ENCODE results near the gene CCSAP. TPM values are rescaled to one million over a fixed set of nuclear protein-coding genes. Genes with fewer than 3 reads are reported as not detected.
A peak's percentile ranks its signal among the peaks of the same experiment; 100 is the strongest.
"Not testable (repeated sequence)": the region's sequence is repeated elsewhere in the genome, so short reads cannot be mapped to it uniquely, and the experiment has no call there.

The CCSAP gene, protein sequence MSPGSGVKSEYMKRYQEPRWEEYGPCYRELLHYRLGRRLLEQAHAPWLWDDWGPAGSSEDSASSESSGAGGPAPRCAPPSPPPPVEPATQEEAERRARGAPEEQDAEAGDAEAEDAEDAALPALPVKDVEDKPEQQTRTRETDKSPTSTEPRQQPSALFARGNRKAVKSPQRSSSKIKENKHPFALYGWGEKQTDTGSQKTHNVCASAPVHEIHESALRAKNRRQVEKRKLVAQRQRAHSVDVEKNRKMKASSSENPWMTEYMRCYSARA
- 2.1 TPM for total RNA-seq
- long read RNA-seq, full-length matches to known transcripts = 2 of 4 reads
- long read RNA-seq, partial matches to known transcripts = 0 of 4 reads
- long read RNA-seq, other reads (novel, unspliced or antisense) = 2 of 4 reads

DNA sequence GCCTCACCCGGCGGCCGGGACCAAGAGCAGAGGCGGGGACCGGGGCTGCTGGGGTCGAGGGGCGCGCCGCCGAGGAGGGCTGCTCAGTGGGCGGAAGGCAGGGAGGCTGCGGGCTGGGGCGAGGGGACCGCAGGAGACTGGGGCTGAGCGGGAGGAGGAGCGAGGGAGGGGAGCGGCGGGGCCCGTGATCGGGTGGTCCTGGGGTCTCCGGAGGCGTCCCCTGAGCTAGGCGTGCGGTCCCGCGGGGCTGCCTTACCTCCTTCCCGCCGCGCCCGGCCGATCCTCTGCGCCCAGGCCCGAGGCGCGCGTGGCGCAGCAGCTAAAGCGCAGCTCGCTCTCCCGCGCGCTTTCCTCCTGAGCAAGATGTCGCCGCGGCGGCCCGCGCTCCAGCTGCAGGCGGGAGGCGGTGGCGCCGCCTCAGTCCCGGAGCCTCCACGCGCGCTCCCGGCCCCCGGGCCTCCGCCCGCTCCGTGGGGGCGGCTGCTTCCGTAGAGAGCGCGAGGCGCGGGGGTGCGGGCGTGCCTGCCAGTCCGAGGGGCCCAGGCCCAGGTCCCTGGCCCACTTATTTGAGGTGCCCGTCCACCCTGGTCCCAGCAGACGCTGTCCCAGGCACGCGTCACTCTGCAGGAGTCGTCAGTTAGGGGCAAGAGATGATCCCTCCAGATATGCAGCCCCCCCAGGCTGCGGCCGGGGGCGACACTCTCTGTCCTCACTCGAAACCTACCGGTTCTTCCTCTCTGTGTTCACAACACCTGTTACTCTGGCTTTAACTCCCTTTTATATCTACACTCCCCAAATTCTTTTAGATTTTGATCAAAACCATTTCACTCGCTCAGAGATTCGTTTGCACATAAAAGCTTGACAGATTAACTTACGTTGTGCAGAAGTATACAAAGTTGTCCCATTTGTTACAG lies at the start of gene CCSAP:
TSS of gene CCSAP (minus strand) at position 392 of the 914 bp plus-strand sequence. CDS start 582 bp downstream, outside the sequence.
- peak; percentile 81 for DNase-seq
- intact Hi-C loops (cut with micrococcal nuclease) = no loop called here
- peak; percentile 87 for ATAC-seq

DNA sequence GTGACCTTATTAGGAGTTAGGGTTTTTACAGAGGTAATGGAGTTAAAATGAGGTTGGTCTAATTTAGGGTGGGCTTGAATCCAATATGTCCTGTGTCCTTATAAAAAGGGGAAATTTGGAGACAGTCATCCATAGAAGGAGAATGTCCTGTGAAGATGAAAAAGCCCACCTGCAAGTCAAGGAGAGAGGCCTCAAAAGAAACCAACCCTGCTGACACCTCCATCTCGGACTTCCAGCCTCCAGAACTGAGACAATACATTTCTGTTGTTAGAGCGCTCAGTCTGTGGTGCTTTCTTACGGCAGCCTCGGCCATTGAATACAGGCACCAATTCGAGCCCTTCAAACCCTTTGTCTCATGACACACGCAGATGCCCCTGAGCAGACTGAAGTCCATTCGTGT lies 47.3 kb upstream of the CCSAP start:
- DNase-seq (no peak), ATAC-seq (no peak)
- intact Hi-C loops (cut with micrococcal nuclease) = no loop called here

DNA sequence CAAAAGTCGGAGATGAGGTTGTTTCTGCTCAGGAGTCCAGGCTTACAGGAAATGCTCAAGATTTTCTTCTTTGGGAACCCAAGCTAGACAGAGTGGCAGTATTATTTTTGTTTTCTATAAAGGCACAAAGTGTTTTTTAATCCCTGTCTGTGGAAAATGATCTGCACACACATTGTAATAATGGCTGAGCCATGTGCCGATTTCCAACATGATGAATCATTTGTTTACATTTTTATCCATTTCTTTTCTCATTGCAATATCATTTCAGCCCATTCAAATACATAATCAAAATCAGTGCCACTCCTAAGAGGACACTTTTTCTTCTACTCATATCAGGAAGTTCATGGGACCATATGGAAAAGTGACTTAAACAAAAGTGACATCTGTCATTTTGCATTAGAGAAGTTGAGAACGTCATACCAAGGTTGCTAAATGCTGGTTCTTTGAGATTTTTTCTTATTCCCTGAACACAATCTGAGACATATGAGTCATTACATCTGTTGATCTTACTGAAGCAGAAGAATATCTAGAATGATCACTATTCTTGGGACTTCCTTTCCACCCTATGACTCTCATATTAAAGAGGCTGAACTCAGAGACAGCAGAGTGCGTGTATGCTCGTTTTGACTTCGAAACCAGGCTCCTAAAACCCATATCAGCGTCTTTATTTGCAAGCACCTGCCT lies 46.2 kb upstream of the CCSAP start:
- DNase-seq (no peak), ATAC-seq (no peak)
- intact Hi-C loops (cut with micrococcal nuclease) = no loop called here

DNA sequence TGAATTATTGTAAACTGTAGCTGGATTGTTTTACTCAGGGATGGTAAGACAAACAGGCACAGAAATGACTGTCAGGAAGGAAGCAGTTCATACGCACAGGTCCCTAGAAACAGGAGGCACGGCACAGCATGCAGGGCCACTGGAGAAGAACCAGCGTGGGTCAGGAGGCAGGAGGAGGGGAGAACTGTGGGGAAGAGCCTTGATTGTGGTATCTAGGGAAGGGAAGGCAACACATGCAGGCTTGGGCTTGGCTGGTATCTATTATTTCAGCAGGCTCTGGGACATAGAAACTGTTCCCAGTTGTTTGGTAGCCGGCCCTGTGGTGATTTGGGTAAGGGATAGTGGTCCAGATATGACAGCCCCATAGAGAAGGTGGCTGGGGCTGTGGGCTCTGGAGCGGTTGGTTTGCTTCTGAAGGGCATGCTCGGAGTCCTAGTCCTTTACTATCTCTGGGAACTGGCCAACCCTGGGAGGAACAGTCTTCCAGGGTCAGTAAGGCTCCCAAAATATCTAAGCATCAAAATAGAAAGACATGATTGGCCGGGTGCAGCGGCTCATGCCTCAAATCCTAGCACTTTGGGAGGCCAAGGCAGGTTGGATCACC lies 43.1 kb upstream of the CCSAP start:
- intact Hi-C loops (cut with micrococcal nuclease) = no loop called here
- DNase-seq = no peak
- ATAC-seq = peak; percentile 90

DNA sequence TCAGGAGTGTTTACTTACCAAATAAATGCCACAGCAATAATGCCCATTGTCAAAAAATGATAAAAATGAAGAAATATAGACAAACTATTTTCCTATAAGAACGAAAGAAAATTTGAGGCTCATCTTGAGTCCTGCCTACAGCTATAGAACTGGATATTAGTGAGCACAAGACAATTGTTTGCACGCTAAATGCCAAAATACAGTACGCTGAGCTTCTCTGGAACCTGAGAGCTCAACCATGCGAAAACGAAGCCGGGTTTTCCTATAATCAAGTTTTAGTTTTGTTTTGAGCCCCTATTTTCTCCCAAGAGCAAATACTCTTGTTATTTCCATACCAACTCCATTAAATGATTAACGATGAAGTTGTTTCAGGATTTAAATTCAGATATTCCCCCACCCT lies 42.0 kb upstream of the CCSAP start:
- ATAC-seq (no peak), DNase-seq (no peak)
- intact Hi-C loops (cut with micrococcal nuclease) = no loop called here

DNA sequence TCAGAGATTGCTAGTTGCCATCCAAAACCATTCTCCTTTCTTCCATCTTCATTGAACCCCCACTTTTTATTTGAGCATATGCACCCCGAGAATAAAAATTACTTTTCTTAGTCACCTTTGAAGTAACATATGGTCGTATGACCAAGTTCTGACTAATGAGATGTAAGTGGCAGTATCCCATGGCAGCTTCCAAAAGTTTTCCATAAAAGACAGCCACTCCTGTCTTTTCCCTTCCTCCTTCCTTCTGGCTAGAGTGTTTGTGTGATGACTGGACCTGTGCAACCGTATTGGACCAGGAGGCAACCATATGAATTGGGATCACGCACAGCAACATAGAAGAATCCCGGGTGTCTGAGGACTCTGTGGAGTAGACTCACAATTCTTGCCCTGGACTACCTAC lies 41.1 kb upstream of the CCSAP start:
- DNase-seq (no peak), ATAC-seq (no peak)
- intact Hi-C loops (cut with micrococcal nuclease) = no loop called here

DNA sequence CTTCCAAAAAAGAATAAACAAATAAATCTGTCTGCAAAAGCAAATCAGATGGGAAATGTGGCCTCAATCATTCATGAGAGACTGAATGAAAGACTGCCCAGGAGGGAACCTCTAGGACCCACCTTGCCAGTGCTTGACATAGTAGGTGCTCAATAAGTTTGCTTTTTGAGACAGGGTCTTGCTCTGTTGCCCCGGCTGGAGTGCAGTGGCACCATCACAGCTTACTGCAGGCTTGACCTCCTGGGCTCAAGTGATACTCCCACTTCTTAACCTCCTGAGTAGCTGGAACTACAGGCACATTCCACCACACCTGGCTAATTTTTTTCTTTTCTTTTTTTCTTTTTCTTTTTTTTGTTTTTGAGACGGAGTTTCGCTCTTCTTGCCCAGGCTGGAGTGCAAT lies 40.3 kb upstream of the CCSAP start:
- no peak for ATAC-seq
- intact Hi-C loops (cut with micrococcal nuclease) = no loop called here

DNA sequence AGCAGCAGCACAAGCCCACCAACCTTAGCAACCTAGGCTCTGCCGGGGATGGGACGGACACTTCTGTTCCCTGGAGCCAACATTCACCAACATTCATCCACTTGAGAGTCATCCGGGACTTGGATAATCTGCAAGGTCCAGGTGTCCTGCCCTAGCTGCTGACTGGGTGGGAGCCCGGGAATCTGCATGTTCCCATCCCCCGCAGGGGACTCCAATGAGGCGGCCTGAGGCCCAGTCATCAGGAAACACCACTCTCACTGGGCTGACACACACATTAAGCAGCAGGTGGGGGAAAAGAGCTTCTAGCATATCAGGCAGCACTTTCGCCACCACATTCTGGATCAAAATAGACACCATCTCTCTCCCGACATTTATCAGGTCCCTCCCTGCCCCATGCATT lies 38.4 kb upstream of the CCSAP start:
- peak; percentile 63 for ATAC-seq
- intact Hi-C loops (cut with micrococcal nuclease) = no loop called here
- no peak for DNase-seq

More for the DNA sequence above, 40.3 kb upstream of the CCSAP start:
- no peak for DNase-seq

DNA sequence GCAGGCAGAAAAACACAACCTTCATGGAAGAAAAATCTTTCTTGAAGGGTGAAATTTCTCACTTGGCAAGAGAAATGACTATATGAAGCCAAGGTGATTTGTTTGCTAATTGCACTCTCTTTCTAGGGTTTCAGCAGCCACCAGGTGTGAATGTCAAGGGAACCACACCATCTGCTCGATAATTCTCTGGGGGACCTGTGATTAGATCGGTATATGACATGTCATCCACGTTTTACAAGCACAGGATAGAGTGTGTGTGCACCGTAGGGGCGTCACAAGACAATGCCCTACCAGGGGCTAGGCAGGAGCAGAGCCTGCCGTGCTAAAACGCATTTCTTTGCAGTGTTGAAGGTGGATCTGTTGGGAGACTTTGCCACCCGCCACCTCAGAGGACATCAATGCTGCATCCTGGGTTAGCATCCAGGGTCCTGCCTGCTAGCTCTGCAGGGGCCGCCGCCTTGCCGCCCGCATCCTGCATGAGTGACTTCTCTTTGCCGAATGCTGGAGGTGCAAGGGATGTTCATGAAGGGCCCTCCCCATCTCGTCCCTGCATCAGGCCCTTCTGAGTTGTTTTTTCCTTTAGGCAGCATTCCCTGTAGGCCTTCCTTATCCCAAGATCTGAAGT lies 37.8 kb upstream of the CCSAP start:
- intact Hi-C loops (cut with micrococcal nuclease) = no loop called here
- no peak for ATAC-seq
- no peak for DNase-seq

DNA sequence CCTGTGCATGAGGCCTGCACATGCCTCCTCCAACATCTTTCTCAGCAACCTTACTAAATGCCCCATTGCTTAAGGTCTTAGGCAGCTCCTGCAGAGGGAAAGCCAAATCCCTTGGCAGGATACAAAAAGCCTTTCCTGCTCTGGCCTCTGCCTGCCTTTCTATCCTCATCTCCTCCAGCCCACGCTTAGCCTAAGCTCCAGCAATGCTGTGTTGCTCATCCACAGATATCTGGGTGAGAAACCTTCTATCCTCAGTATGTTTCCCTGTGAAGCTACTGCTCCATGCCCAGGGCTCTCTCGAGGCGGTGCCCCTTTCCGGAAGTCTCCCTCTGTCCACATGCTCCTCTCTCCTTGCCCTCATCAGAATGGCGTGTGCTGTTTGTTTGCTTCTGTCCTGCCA lies 37.0 kb upstream of the CCSAP start:
- DNase-seq = no peak
- ATAC-seq = no peak
- intact Hi-C loops (cut with micrococcal nuclease) = no loop called here

DNA sequence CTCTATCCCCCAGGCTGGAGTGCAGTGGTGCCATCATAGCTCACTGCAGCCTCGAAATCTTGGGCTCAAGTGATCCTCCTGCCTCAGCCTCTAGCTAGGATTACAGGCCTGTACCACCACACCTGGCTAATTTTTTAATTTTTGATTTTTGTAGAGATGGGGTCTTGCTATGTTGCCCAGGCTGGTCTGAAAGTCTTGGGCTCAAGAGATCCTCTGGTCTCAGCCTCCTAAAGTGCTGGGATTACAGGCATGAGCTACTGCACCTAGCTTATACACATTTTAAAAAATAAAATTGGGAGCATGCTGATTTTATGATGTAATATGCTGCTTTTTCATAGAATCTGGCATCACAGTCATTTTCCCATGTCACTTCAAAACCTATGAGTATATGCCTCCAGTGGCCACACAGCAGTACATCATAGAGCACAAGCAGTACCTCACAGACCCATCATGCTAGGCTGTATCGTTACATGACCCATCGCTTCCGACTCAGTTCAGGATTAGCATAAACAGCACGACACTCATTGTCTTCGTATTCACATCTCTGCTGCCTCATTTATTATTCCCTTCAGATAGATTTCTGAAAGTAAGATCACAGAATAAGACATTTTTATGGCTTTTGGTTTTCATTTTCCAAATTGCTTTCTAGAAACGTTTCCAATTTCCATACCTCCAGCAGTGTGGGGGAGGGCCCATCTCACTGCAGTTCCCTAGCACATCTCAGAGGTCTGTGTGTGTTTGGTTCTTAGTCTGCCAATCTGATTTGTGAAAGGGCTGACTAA lies 35.9 kb upstream of the CCSAP start:
- intact Hi-C loops (cut with micrococcal nuclease) = no loop called here
- ATAC-seq (no peak), DNase-seq (no peak)

DNA sequence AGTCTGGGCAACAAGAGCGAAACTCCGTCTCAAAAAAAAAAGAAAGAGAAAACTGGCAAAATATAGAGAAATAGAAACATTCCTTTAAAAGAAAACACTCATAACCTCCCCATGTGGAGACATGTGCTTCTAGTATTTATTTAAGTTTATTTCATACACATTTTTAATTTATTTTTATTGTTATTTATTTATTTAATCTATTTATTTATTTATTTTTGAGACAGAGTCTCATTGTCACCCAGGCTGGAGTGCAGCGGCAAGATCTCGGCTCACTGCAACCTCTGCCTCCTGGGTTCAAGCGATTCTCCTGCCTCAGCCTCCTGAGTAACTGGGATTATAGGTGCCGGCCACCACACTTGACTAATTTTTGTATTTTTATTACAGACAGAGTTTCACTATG lies 35.2 kb upstream of the CCSAP start:
- intact Hi-C loops (cut with micrococcal nuclease); DNase-seq; ATAC-seq: not testable (repeated sequence)

DNA sequence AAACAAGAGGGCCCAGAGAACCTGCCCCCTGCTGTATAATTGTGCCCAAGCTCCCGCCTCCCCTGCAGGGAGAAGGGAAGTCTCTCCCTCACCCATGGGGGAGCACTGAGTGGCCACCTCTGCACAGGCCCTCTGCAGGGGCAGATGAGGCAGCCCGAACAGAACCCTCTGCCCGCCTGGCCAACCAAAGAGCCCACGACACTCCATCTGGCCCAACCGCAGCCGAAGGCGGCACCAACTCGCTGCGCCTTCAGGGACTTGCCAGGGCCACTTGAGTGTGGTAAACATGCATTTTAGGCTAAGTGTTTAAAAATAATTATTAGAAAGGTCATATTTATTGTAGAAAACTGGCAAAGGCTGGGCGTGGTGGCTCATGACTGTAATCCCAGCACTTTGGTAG lies 34.6 kb upstream of the CCSAP start:
- DNase-seq (no peak), ATAC-seq (no peak)
- intact Hi-C loops (cut with micrococcal nuclease) = no loop called here

DNA sequence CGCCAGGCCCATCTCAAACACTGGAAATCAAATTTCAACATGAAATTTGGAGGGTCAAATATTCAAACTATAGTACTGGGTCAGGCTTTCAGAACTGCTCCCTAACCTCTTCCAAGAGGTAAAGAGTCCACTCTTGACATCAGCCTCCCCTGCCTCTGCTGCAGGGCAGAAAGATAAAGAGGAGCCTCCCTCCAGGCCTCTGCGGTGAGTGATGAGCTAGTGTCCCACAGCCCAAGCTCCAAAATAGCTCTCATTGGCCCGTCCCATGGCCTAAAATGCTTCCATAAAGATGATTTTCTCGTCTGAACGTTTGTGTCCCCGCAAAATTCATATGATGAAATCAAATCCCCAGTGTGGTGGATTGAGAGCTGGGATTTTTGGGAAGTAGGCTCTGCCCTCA lies 33.7 kb upstream of the CCSAP start:
- ATAC-seq (no peak), DNase-seq (no peak)
- intact Hi-C loops (cut with micrococcal nuclease) = no loop called here

DNA sequence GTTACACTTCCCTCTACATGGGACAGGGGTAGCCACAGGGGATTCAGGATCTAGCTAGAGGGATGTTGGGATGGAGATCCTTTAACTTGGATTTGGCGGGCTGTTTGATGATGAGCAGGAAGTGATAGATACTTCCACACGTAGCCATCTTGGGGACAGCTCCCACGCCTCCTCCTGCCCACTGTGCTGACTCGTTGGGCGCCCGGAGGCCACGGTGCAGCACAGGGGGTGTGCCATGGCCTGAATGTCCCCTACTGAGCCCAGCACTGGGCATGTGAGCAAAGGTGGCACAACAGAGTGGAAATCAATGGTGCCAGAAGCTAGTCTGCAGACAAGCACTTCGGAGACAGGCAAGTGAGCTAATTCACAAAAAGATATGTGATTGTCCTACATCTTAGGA lies 31.6 kb upstream of the CCSAP start:
- ATAC-seq (no peak), DNase-seq (no peak)
- intact Hi-C loops (cut with micrococcal nuclease) = no loop called here

DNA sequence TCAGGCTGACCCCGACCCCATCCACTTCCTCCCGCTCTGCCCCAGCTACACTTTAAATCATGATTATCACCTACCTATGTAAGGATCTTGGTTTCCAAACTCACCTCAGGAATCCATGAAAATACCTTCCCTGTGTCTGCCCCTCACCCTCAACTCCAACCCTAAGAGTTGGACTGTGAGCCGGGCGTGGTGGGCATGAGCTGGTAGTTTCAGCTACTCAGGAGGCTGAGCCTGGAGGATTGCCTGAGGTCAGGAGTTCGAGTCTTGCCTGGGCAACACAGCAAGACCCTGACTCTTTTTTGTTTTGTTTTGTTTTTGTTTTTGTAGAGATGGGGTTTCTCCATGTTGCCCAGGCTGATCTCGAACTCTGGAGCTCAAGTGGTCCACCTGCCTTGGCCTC lies 30.5 kb upstream of the CCSAP start:
- no peak for DNase-seq
- ATAC-seq = no peak
- intact Hi-C loops (cut with micrococcal nuclease) = no loop called here

DNA sequence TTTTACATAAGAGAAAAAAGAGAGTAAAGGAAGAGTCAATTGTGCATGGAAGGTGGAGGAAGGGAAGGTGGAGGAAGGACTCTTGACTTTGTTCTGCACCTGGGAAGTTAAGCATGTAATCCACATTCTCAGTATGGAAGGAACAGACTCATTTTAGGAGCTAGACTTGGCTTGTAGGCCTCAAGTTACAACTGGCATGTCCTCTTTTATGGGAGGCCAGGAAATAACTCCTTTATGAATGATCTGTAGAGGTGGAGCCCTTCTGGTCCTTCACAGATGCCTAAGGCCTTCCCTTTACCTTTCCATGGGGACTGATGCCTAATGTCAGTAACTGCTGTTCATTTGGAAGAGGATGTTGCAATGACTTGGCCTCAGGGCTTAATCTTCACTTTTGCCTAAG lies 29.4 kb upstream of the CCSAP start:
- DNase-seq (no peak), ATAC-seq (no peak)
- intact Hi-C loops (cut with micrococcal nuclease) = no loop called here

DNA sequence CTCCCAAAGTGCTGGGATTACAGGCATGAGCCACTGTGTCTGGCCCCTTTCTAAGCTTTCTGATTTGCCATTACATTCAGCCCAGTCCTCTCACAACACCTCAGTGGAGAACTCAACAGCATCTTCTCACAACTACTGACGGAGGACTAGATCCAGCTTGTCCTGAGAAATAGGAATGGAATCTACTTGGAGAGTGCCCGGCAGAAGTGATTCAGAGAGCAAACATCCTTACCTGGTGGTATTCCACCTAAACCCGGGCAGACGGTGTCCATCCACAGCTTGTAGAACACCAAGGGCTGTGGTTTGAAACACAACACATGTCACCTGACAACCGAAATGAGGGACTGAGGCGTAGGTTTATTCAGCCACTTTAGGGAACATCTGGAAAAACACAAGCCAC lies 28.8 kb upstream of the CCSAP start:
- DNase-seq (no peak), ATAC-seq (no peak)
- intact Hi-C loops (cut with micrococcal nuclease) = no loop called here
